Measurements from ENCODE around the gene CHRNG.
"Not testable (repeated sequence)": the region's sequence is repeated elsewhere in the genome, so short reads cannot be mapped to it uniquely, and the experiment has no call there.

CHRNG gene

GRCh38 chr2:232547991-232548390 is 8.5 kb downstream of the CHRNG start:
- no peak for DNase-seq

GRCh38 chr2:232549655-232550353 is 10.3 kb downstream of the CHRNG start:
- DNase-seq: no peak

GRCh38 chr2:232550354-232551249 is 11.1 kb downstream of the CHRNG start, which contains the start of the genes EIF4E2 and TIGD1:
EIF4E2 (plus strand) TSS chr2:232550689; CDS start chr2:232550725, 36 bp downstream.
TIGD1 (minus strand) TSS chr2:232550557; CDS start chr2:232549882, 675 bp downstream.
- peak; percentile 92 for DNase-seq

- DNase-seq: no peak
Measured at GRCh38 chr2:232551250-232551638, 11.8 kb downstream of the CHRNG start.

- no peak for DNase-seq
Measured at GRCh38 chr2:232551776-232552175, 12.3 kb downstream of the CHRNG start.

- no peak for DNase-seq
Measured at GRCh38 chr2:232556426-232556825, 16.9 kb downstream of the CHRNG start.

- DNase-seq: no peak
Measured at GRCh38 chr2:232562515-232563151, 23.1 kb downstream of the CHRNG start.

GRCh38 chr2:232563580-232563979 is 24.1 kb downstream of the CHRNG start:
- DNase-seq: no peak

- no peak for DNase-seq
Measured at GRCh38 chr2:232567721-232568120, 28.2 kb downstream of the CHRNG start.

GRCh38 chr2:232568161-232568560 is 28.7 kb downstream of the CHRNG start:
- no peak for DNase-seq

- no peak for DNase-seq
Measured at GRCh38 chr2:232569541-232569940, 30.0 kb downstream of the CHRNG start.

GRCh38 chr2:232570481-232570880 is 31.0 kb downstream of the CHRNG start:
- DNase-seq: not testable (repeated sequence)

GRCh38 chr2:232571026-232571474 is 31.6 kb downstream of the CHRNG start:
- DNase-seq: no peak

- DNase-seq: no peak
Measured at GRCh38 chr2:232573042-232573441, 33.5 kb downstream of the CHRNG start.

- DNase-seq: no peak
Measured at GRCh38 chr2:232573771-232574435, 34.4 kb downstream of the CHRNG start.

GRCh38 chr2:232574674-232575403 is 35.3 kb downstream of the CHRNG start:
- no peak for DNase-seq

- DNase-seq: no peak
Measured at GRCh38 chr2:232575404-232575746, 35.9 kb downstream of the CHRNG start.

GRCh38 chr2:232576995-232577394 is 37.5 kb downstream of the CHRNG start:
- DNase-seq: no peak

- DNase-seq: no peak
Measured at GRCh38 chr2:232577841-232578240, 38.3 kb downstream of the CHRNG start.

- no peak for DNase-seq
Measured at GRCh38 chr2:232578626-232579025, 39.1 kb downstream of the CHRNG start.

GRCh38 chr2:232580648-232580981 is 41.1 kb downstream of the CHRNG start:
- no peak for DNase-seq

- no peak for DNase-seq
Measured at GRCh38 chr2:232581725-232582124, 42.2 kb downstream of the CHRNG start.

Data from stimulated activated naive CD4-positive, alpha-beta T cell treated with Interleukin-2 at 50 U/mL for 16 hours (primary cell).